ENCODE data around the gene LRRK1.

Gene LRRK1

DNA sequence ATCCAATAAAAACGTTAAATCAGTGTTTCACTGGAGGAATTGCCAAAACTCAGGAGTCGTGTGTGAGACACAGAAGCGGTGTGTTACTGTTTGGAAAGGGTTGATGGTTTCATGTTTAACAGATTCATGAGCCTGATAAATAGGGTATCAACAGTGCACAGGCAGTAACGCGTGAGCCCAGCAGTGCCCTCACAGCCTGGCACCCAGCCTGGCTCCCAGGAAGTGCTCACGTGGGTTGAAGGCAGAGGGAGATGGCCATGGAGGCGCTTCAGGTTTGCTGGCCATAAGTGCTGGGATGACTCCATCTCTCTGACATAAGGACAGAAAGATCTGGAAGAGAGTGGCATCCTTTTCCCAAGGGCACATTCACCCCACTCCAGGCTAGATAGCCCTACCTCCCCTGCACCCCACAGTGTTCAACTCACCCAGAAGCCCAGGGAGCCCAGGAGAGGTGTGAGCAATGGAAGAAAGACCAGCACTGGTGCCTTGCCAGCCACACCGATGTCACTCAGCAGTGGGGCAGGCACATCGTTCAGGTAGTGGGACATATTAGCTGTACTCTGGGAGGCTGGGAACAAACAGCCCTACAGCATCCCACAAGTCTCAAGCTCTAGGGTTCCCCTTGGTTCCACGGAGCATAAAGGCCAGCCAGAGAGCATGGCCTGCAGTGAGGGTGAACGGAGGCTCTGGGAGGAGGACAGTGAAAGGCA, 164.3 kb downstream of the LRRK1 start:
- Histone ChIP-seq H3K9ac (ENCODE audit: low read depth, low read length) (no peak overlapping the region), H3K27me3 (ENCODE audit: insufficient read depth, low read length) (no peaks in the 10 kb centered on the region; the same call in 1 of the 2 replicates), H3K9me3 (ENCODE audit: insufficient read depth, low read depth, low read length) (no peaks in the 10 kb centered on the region), H3K36me3 (ENCODE audit: insufficient read depth, low read depth, low read length) (no peaks in the 10 kb centered on the region), H3K27ac (ENCODE audit: low read length) (no peak overlapping the region), H3K4me3 (ENCODE audit: low read length) (no peak overlapping the region), H3K4me1 (ENCODE audit: insufficient read depth, low read length) (peaks cover 7% of the 10 kb centered on the region; the same call in 1 of the 2 replicates)

DNA sequence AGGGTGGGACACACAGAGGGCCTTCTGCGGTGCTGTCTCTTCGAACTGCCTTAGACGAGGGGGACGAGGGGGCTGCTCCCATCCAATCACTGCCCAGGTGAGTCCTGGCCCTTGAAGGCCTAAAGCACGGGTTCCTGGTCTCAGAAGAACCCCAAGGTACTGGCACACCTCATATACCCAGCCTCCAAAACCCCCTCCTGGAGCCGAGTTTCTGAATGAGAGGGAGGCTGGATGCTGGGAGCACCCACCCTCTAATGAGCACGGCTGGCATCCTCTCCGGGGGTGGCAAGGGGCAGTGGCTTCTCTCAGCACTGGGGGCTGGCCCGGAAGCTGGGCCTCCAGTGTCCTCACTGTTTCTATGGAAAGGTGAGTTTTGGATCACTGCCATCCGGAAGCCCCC, 165.6 kb downstream of the LRRK1 start:
- Histone ChIP-seq H3K4me1 (ENCODE audit: insufficient read depth, low read length) (peaks cover 4% of the 10 kb centered on the region; the same call in 1 of the 2 replicates), H3K27ac (ENCODE audit: low read length) (no peak overlapping the region), H3K36me3 (ENCODE audit: insufficient read depth, low read depth, low read length) (no peaks in the 10 kb centered on the region), H3K27me3 (ENCODE audit: insufficient read depth, low read length) (no peaks in the 10 kb centered on the region; the same call in 1 of the 2 replicates), H3K9ac (ENCODE audit: low read depth, low read length) (no peak overlapping the region), H3K4me3 (ENCODE audit: low read length) (no peak overlapping the region), H3K9me3 (ENCODE audit: insufficient read depth, low read depth, low read length) (no peaks in the 10 kb centered on the region)

DNA sequence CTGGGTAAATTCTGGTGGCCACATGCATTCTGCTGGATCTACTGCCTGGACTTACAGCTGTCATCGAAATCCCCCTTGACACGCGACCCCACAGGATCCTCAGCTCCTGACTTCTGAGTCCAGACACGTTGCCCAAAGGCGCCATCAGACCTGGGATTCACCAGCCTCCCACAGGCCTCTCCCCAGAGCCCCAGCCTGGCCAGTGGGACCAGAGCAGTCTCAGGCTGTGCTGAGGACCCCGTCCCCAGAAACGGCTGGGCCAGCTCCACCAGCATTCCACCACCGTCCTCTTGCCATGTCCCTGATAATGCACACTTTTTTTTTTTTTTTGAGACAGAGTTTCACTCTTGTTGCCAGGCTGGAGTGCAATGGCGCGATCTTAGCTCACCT, 166.1 kb downstream of the LRRK1 start:
- H3K27ac ChIP-seq (ENCODE audit: low read length) = no peak overlapping the region
- peaks cover 4% of the 10 kb centered on the region; the same call in 1 of the 2 replicates for H3K4me1 ChIP-seq (ENCODE audit: insufficient read depth, low read length)
- H3K27me3 ChIP-seq (ENCODE audit: insufficient read depth, low read length) = no peaks in the 10 kb centered on the region; the same call in 1 of the 2 replicates
- H3K4me3 ChIP-seq (ENCODE audit: low read length) = no peak overlapping the region
- H3K9me3 ChIP-seq (ENCODE audit: insufficient read depth, low read depth, low read length) = no peaks in the 10 kb centered on the region
- no peak overlapping the region for H3K9ac ChIP-seq (ENCODE audit: low read depth, low read length)
- no peaks in the 10 kb centered on the region for H3K36me3 ChIP-seq (ENCODE audit: insufficient read depth, low read depth, low read length)

DNA sequence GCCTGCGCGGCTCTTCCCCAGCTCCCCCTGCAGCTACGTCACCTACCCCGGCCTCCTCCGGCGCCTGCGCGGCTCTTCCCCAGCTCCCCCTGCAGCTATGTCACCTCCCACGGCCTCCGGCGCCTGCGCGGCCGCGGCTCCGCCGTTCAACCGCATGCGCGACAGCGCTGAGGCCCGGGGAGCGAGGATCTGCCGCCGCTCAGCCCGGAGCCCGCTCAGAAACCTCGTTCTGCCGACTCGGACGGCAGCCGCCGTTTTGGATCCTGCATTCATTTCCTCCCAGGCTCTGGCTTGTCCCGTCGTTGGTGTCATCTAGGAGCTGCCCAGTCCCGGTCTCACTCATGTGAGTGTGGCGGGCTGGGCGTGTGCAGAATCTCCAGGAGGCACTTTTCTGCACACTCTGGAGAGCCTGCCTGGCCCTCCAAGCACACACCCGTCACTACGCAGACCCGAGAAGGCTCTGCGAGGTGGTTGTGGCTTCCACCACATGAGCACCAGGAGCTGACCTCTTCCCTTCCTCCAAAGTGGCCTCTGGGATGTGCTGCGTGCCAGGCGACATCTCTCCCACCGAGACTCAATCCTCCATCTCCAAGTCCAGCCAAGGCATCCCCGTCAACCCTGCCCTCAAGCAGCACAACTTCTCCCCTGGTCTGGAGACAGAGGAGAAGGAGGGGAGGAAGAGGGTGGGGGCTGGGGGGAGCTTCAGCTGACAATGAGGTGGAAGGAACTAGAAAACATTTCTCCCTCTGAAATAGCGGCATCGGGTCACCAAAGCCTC, 167.4 kb downstream of the LRRK1 start:
- Histone ChIP-seq H3K9ac (ENCODE audit: low read depth, low read length) (no peak overlapping the region; the same call in 1 of the 2 replicates), H3K4me1 (ENCODE audit: insufficient read depth, low read length) (peaks cover 4% of the 10 kb centered on the region; the same call in 1 of the 2 replicates), H3K4me3 (ENCODE audit: low read length) (no peak overlapping the region), H3K27ac (ENCODE audit: low read length) (no peak overlapping the region), H3K36me3 (ENCODE audit: insufficient read depth, low read depth, low read length) (no peaks in the 10 kb centered on the region), H3K27me3 (ENCODE audit: insufficient read depth, low read length) (no peaks in the 10 kb centered on the region; the same call in 1 of the 2 replicates), H3K9me3 (ENCODE audit: insufficient read depth, low read depth, low read length) (no peaks in the 10 kb centered on the region)

DNA sequence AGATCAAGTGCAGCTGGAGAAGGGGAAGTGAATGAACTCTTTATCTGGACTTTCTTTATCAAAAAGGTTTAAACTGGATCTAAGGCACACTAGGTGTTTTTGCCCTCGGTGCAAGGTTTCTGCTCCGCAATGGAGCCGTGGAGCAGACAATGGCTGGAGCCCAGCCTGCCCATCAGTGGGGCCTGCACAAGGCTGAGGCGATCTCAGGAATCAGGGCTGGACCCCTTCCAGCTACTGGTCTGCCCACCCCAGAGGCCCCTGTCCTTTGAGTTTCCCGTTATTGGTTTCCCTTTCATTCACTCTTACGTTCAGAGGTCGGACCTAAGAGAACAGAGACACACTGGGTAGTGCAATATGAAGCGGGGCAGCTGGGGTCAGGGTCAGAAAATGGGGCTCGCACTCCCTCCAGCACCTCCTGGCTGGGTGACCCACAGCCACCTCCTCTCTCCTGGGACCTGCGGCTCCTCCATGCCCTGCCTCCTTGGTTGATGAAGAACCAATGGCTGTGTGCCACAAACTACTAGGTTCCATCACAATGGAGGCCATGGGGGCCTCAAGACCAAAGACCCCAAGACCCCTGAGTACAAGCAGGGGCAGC, 168.1 kb downstream of the LRRK1 start:
- Histone ChIP-seq H3K27me3 (ENCODE audit: insufficient read depth, low read length) (no peaks in the 10 kb centered on the region; the same call in 1 of the 2 replicates), H3K9ac (ENCODE audit: low read depth, low read length) (no peak overlapping the region; the same call in 1 of the 2 replicates), H3K36me3 (ENCODE audit: insufficient read depth, low read depth, low read length) (no peaks in the 10 kb centered on the region), H3K4me3 (ENCODE audit: low read length) (no peak overlapping the region), H3K4me1 (ENCODE audit: insufficient read depth, low read length) (peaks cover 4% of the 10 kb centered on the region; the same call in 1 of the 2 replicates), H3K27ac (ENCODE audit: low read length) (no peak overlapping the region), H3K9me3 (ENCODE audit: insufficient read depth, low read depth, low read length) (no peaks in the 10 kb centered on the region)

DNA sequence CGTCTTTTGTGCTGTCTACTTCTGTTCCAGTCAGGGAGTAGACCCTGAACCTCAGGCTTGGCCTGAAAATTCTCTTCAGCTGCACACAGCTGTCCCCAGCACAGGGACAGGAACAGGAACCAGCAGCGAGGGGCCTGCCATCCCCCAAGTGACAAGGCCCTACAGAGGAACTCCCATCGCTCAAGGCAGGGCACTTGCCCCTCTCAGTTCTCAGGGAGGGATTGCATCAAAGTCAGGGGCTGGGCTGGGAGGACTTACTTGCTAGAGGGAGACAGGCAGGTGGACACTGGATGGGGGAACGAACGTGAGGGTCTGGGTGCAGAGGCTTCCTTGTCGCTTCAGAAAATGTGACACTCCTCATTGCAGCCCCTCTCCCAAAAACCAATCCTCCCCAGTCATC, 169.1 kb downstream of the LRRK1 start:
- Histone ChIP-seq H3K27me3 (ENCODE audit: insufficient read depth, low read length) (no peaks in the 10 kb centered on the region; the same call in 1 of the 2 replicates), H3K4me3 (ENCODE audit: low read length) (no peak overlapping the region), H3K36me3 (ENCODE audit: insufficient read depth, low read depth, low read length) (no peaks in the 10 kb centered on the region), H3K9ac (ENCODE audit: low read depth, low read length) (no peak overlapping the region; the same call in 1 of the 2 replicates), H3K27ac (ENCODE audit: low read length) (no peak overlapping the region), H3K4me1 (ENCODE audit: insufficient read depth, low read length) (peaks cover 4% of the 10 kb centered on the region; the same call in 1 of the 2 replicates), H3K9me3 (ENCODE audit: insufficient read depth, low read depth, low read length) (no peaks in the 10 kb centered on the region)

DNA sequence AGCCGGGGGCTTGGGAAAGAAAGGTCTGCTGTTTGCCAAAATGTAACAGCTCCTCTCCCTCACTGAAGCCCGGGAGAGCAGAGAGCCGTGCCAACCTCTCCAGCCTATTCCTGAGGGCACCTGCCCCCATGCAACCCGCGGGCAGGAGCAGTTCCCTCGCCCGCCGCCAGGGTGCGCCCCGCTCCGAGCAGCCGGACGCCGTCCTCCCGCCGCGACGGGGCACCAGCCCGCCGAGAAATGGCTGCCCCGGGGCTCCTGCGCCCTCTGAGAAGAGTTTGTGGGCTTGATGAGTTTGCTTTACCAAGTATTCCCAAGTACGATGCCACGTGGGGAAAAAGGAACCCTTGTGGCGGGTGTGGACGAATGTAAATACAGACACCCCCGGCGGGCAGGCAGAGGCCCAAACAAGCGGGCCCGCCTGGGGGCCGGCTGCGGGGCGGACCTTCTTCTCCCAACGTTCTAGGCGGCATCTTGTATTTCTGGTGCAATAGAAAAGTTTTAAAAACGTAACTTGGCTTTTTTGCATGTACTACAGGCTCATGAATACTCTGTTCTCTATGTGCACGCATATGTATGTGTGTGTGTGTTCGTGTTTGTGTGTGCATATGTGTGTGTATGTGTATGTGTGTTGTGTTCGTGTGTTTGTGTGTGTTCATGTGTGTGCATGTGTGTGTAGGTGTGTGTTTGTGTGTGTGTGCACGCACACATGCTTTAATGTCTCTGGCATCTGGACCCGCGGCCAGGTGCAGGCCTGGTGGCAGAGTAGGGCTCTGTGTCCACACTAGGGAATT, 169.8 kb downstream of the LRRK1 start:
- no peak overlapping the region for H3K27ac ChIP-seq (ENCODE audit: low read length)
- H3K9me3 ChIP-seq (ENCODE audit: insufficient read depth, low read depth, low read length) = no peaks in the 10 kb centered on the region
- peaks cover 4% of the 10 kb centered on the region; the same call in 1 of the 2 replicates for H3K4me1 ChIP-seq (ENCODE audit: insufficient read depth, low read length)
- no peaks in the 10 kb centered on the region for H3K27me3 ChIP-seq (ENCODE audit: insufficient read depth, low read length)
- no peaks in the 10 kb centered on the region for H3K36me3 ChIP-seq (ENCODE audit: insufficient read depth, low read depth, low read length)
- H3K4me3 ChIP-seq (ENCODE audit: low read length) = peak overlapping the region; percentile 50; the same call in 1 of the 2 replicates
- H3K9ac ChIP-seq (ENCODE audit: low read depth, low read length) = peak overlapping the region; percentile 45; the same call in 1 of the 2 replicates

DNA sequence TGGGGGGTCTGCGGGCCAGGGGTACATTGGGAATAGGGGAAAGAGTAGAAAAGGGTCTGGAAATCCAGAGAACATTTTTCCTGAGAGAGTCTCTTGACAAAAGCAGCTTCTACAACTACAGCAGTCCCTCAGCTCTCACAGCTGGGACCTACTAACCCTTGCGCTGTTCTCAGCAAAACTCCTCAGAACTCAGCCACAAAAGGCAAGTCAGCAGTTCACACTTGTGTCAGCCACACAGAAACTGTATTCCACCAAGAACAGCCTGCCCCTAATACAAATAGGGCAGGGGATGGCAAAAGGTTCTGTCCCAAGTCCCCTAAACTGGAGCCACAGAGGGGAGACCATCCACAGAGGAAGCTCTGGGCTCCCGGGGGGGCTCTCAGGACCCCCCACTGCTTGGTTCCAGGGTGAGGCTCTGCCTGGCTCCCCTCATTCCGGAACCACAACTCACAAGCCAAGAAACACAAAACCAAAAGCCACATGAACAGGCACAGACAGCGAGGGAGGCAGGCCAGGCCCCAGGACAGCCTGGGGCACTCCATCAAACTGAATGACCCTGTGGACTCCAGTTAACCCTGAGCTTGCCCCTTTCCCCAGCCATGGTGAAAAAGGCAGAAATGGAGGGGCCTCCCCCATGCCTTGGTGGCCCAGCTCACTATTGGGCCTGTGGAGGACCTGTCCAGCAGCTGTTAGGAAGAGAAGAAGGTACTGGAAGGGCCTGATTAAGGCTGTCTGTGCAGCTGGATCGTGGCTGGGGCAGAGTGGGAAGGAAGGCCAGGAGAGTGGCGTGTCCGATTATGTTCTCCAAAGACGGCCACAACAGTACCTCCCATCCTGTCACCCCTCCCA, 170.6 kb downstream of the LRRK1 start:
- no peaks in the 10 kb centered on the region for H3K36me3 ChIP-seq (ENCODE audit: insufficient read depth, low read depth, low read length)
- no peaks in the 10 kb centered on the region for H3K27me3 ChIP-seq (ENCODE audit: insufficient read depth, low read length)
- peaks cover 4% of the 10 kb centered on the region; the same call in 1 of the 2 replicates for H3K4me1 ChIP-seq (ENCODE audit: insufficient read depth, low read length)
- H3K27ac ChIP-seq (ENCODE audit: low read length) = no peak overlapping the region
- H3K4me3 ChIP-seq (ENCODE audit: low read length) = no peak overlapping the region
- H3K9me3 ChIP-seq (ENCODE audit: insufficient read depth, low read depth, low read length) = no peaks in the 10 kb centered on the region
- H3K9ac ChIP-seq (ENCODE audit: low read depth, low read length) = no peak overlapping the region; the same call in 1 of the 2 replicates

DNA sequence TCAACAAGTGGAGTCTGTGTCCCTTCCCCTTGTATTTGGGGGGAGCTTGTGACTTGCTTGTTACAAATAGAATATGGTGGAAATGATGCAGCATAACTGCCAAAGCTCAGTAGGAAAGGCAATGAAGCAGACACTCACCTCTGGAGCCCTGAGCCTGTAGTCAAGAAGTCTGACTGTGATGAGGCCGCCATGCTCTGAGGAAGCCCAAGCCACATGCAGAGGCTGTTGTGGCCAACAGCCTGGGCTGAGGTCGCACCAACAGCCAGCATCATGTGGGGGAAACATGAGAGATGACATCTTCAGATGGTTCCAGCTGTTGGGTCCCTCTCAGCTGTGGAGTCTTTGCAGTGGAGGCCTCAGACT, 171.3 kb downstream of the LRRK1 start:
- Histone ChIP-seq H3K4me1 (ENCODE audit: insufficient read depth, low read length) (peaks cover 4% of the 10 kb centered on the region; the same call in 1 of the 2 replicates), H3K27ac (ENCODE audit: low read length) (no peak overlapping the region), H3K9ac (ENCODE audit: low read depth, low read length) (no peak overlapping the region), H3K9me3 (ENCODE audit: insufficient read depth, low read depth, low read length) (no peaks in the 10 kb centered on the region), H3K27me3 (ENCODE audit: insufficient read depth, low read length) (no peaks in the 10 kb centered on the region), H3K36me3 (ENCODE audit: insufficient read depth, low read depth, low read length) (no peaks in the 10 kb centered on the region), H3K4me3 (ENCODE audit: low read length) (no peak overlapping the region)

DNA sequence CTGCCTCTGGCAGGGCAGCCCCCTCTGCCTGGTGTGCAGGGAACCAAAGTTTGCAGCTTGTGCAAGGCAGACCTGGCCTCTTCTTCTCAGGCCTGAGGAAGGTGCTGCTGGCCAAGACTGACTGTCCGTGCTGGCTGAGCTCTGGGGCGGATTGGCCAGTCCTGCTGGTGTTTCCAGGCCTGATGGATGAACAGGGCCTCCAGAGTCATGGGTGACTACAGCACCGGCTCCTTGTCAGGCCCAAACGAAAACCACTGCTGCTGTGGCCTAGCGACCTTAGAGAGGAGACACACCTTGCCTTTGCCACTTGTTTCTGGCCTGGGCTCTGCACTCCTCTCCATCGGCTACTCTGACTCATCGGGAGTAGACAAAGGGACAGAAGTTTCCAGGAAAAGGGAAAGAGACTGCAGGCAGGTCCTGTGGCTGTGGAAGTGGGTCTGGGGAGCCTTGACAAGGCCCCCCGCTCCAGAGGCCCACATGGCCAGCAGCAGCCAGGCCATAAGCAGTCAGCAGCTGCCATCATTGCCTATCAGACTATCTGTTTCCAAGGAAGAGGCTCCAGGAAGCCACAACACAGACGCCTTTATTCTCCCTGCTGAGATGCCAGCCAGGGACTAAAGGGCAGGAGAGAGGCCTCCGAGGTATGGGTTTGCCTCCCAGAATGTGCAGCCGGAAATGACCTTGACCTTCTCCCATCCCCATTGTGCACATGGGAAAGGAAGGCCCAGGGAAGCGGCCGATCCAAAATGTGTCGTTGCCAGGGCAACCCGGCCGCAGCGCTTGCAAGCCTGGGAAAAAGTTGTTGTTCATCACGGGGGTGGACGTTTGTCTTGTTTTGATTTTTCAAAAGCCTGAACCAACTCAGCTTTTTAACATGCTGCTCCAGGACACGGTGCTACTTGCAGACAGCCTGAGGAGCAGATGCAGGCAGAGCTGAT, 172.2 kb downstream of the LRRK1 start:
- no peaks in the 10 kb centered on the region for H3K9me3 ChIP-seq (ENCODE audit: insufficient read depth, low read depth, low read length)
- H3K27me3 ChIP-seq (ENCODE audit: insufficient read depth, low read length) = no peaks in the 10 kb centered on the region
- H3K4me1 ChIP-seq (ENCODE audit: insufficient read depth, low read length) = peaks cover 4% of the 10 kb centered on the region; the same call in 1 of the 2 replicates
- no peak overlapping the region for H3K27ac ChIP-seq (ENCODE audit: low read length)
- no peaks in the 10 kb centered on the region for H3K36me3 ChIP-seq (ENCODE audit: insufficient read depth, low read depth, low read length)
- no peak overlapping the region for H3K9ac ChIP-seq (ENCODE audit: low read depth, low read length)
- no peak overlapping the region for H3K4me3 ChIP-seq (ENCODE audit: low read length)
